HepG2 (cell line): ENCODE results near the gene CTNND1. TPM values are rescaled to one million over a fixed set of nuclear protein-coding genes. Genes with fewer than 3 reads are reported as not detected.

ENCODE experiments used
- HCFC1 ChIP-seq: fragments of 150-350 bp; IDR thresholded peaks from 2 replicates; pipeline ENCODE4 v1.6.1; 2014; ENCODE audit warnings: low read depth, low read length
- HMG20B ChIP-seq: conservative IDR thresholded peaks from 2 replicates; pipeline ENCODE4 v1.6.1; 2016; ENCODE audit warnings: missing genetic modification reagents, missing compliant biosample characterization
- KLF6 ChIP-seq: IDR thresholded peaks from 2 replicates; pipeline ENCODE4 v1.8.0; 2016; ENCODE audit warnings: missing biosample characterization, missing genetic modification reagents
- LCORL ChIP-seq, 2 experiments: fragments of 450-650 bp in 1 of 2; sonication (generic) in 1 of 2; formaldehyde crosslinking in 1 of 2; IDR thresholded peaks; 2 replicates each; pipeline versions ENCODE4 v1.5.0 to v1.6.1; 2017 to 2020; ENCODE audit warnings: antibody characterized with exemption in 1 of 2, missing genetic modification reagents in 1 of 2
- NFIC ChIP-seq: IDR thresholded peaks from 2 replicates; pipeline ENCODE4 v1.6.1; 2012; ENCODE audit warnings: mild to moderate bottlenecking, low read length, inconsistent platforms
- NFKB2 ChIP-seq: sonication (generic); formaldehyde crosslinking; IDR thresholded peaks from 2 replicates; pipeline ENCODE4 v1.4.0; 2020; ENCODE audit warnings: missing genetic modification reagents, borderline replicate concordance
- NR3C1 ChIP-seq: sonication (generic); formaldehyde crosslinking; IDR thresholded peaks from 2 replicates; pipeline ENCODE4 v1.4.0; 2020; ENCODE audit warnings: missing genetic modification reagents
- PTBP1 ChIP-seq: fragments of 200-400 bp; formaldehyde crosslinking; IDR thresholded peaks from 2 replicates; pipeline ENCODE4 v1.6.1; 2018; ENCODE audit warnings: low read length, low read depth; ENCODE audit not compliant: poor library complexity, severe bottlenecking
- RELA ChIP-seq: sonication (generic); formaldehyde crosslinking; IDR thresholded peaks from 2 replicates; pipeline ENCODE4 v1.4.0; 2020; ENCODE audit warnings: missing genetic modification reagents
- SMC3 ChIP-seq: IDR thresholded peaks from 2 replicates; pipeline ENCODE4 v1.6.1; 2011; ENCODE audit warnings: low read length, improper control_type of control experiment
- SP5 ChIP-seq: IDR thresholded peaks from 2 replicates; pipeline ENCODE4 v1.6.1; 2016; ENCODE audit warnings: low read depth, borderline replicate concordance
- TCF12 ChIP-seq, 2 experiments: fragments of 450-650 bp in 1 of 2; sonication (generic) in 1 of 2; formaldehyde crosslinking in 1 of 2; IDR thresholded peaks; 2 replicates each; pipeline versions ENCODE4 v1.6.1 to v1.8.0; 2017 to 2022; ENCODE audit warnings: antibody characterized with exemption in 1 of 2, mild to moderate bottlenecking in 1 of 2, missing genetic modification reagents in 1 of 2, moderate library complexity in 1 of 2
- TEAD3 ChIP-seq: optimal IDR thresholded peaks from 2 replicates; pipeline ENCODE3; 2016; ENCODE audit warnings: borderline replicate concordance
- ZNF331 ChIP-seq: sonication (generic); formaldehyde crosslinking; IDR thresholded peaks from 2 replicates; pipeline ENCODE4 v1.4.0; 2020; ENCODE audit warnings: missing genetic modification reagents
- ZNF878 ChIP-seq: sonication (generic); formaldehyde crosslinking; IDR thresholded peaks from 2 replicates; pipeline ENCODE4 v1.8.1; 2023; ENCODE audit warnings: mild to moderate bottlenecking, missing genetic modification reagents, moderate library complexity
- ZSCAN21 ChIP-seq: sonication (generic); formaldehyde crosslinking; IDR thresholded peaks from 2 replicates; pipeline ENCODE4 v1.8.0; 2022; ENCODE audit warnings: mild to moderate bottlenecking, missing genetic modification reagents, moderate library complexity, borderline replicate concordance
- ZSCAN29 ChIP-seq: sonication (generic); formaldehyde crosslinking; conservative IDR thresholded peaks from 2 replicates; pipeline ENCODE4 v1.4.0; 2020; ENCODE audit warnings: mild to moderate bottlenecking, missing genetic modification reagents
- polyA plus RNA-seq, 8 experiments: library from polyadenylated mRNA; depleted of rRNA in 3 of 8; stranded (reverse) in 7 of 8; unstranded in 1 of 8; fragments of >200 nt; fragmentation: Illumina TruSeq in 4 of 8; extraction: Trizol in 4 of 8; gene quantifications; 2 replicates each; pipeline versions ENCODE4 v1.2.1 to v1.2.3, GENCODE V29; 2011 to 2016; ENCODE audit warnings: low read depth in 4 of 8, missing spikeins in 1 of 8, mixed read lengths in 1 of 8; ENCODE audit not compliant: insufficient read depth in 1 of 8
- total RNA-seq, 5 experiments: library from RNA; depleted of rRNA; stranded (reverse); fragments of >200 nt; fragmentation: Illumina TruSeq; extraction: Trizol; gene quantifications; 2 replicates each; pipeline ENCODE4 v1.2.3, GENCODE V29; 2016; ENCODE audit warnings: low read depth in 1 of 5
- TF ChIP-seq, protein P1 (sequence below): sonication (generic); formaldehyde crosslinking; IDR thresholded peaks from 2 replicates; pipeline ENCODE4 v1.8.1; 2023; ENCODE audit warnings: mild to moderate bottlenecking, missing genetic modification reagents
- TF ChIP-seq, protein P2 (sequence below): sonication (generic); formaldehyde crosslinking; IDR thresholded peaks from 2 replicates; pipeline ENCODE4 v1.4.0; 2020; ENCODE audit warnings: missing genetic modification reagents
- TF ChIP-seq, protein P3 (sequence below): sonication (generic); formaldehyde crosslinking; IDR thresholded peaks from 2 replicates; pipeline ENCODE4 v1.9.0; 2021; ENCODE audit warnings: mild to moderate bottlenecking, missing genetic modification reagents

The CTNND1 gene
- total and polyA plus RNA-seq, 2 of the 13 experiments (the other 11 are each of a cell fraction or from before 2014, with no cell fraction given), result 117 to 128 TPM

DNA sequence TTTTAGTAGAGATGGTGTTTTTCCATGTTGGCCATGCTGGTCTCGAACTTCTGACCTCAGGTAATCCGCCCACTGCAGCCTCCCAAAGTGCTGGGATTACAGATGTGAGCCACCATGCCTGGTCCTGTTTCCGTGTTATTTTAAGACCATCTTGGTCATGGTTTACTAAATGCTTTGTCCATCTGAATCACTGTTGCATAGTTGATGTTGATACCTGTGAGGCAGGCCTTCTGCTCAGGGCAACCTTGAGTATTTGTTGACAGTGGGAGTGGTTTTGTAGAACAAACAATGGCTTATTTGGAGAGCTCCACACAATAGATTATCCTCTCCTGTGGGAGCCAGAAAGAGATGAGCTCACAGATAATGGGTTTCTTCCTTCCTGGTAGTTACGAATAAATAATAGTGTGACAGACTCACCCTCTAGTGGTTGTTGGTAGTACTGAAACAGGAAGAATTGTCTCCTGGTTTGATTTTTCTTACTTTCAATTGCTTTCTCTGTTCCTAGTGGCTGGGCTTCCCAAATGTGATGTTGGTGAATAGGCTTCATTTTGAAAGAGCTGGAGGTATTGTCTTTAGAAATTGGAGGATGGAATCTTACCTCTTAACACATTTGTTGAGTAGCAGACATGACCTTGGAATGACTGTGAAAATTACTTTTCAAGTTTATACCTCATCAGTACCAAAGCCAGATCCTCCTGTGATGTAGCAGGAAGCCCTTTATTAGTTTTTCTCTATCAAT lies 39.0 kb downstream of the CTNND1 start (continued):
- TF ChIP-seq KLF6 (CRISPR knock-in tag) (no peak), LCORL (IDR thresholded peaks at IDR 0.05) (no peak; the same call in 1 of the 2 replicates), LCORL (CRISPR knock-in tag; IDR thresholded peaks at IDR 0.05) (peak; percentile 87), SP5 (CRISPR knock-in tag) (peak; percentile 100), NFKB2 (CRISPR knock-in tag) (no peak), NFIC (0 out of 2 replicates have a peak, but pooled peaks have one; percentile 54), TCF12 (IDR thresholded peaks at IDR 0.05) (no peak), TCF12 (CRISPR knock-in tag; IDR thresholded peaks at IDR 0.05) (no peak), ZSCAN29 (no peak), SMC3 (peak; percentile 88), PTBP1 (no peak), RELA (CRISPR knock-in tag) (no peak), NR3C1 (no peak), ZSCAN21 (CRISPR knock-in tag) (0 out of 2 replicates have a peak, but pooled peaks have one; percentile 55), HCFC1 (no peak), TEAD3 (CRISPR knock-in tag) (peak; percentile 82), ZNF878 (CRISPR knock-in tag) (peak; percentile 38; the same call in 1 of the 2 replicates), ZNF331 (peak; percentile 71), HMG20B (CRISPR knock-in tag) (no peak; the same call in 1 of the 2 replicates)
- TF ChIP-seq, protein P1, sequence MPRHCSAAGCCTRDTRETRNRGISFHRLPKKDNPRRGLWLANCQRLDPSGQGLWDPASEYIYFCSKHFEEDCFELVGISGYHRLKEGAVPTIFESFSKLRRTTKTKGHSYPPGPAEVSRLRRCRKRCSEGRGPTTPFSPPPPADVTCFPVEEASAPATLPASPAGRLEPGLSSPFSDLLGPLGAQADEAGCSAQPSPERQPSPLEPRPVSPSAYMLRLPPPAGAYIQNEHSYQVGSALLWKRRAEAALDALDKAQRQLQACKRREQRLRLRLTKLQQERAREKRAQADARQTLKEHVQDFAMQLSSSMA (CRISPR knock-in tag), result no peak
- TF ChIP-seq, protein P2, sequence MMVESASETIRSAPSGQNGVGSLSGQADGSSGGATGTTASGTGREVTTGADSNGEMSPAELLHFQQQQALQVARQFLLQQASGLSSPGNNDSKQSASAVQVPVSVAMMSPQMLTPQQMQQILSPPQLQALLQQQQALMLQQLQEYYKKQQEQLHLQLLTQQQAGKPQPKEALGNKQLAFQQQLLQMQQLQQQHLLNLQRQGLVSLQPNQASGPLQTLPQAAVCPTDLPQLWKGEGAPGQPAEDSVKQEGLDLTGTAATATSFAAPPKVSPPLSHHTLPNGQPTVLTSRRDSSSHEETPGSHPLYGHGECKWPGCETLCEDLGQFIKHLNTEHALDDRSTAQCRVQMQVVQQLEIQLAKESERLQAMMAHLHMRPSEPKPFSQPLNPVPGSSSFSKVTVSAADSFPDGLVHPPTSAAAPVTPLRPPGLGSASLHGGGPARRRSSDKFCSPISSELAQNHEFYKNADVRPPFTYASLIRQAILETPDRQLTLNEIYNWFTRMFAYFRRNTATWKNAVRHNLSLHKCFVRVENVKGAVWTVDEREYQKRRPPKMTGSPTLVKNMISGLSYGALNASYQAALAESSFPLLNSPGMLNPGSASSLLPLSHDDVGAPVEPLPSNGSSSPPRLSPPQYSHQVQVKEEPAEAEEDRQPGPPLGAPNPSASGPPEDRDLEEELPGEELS (CRISPR knock-in tag), result peak; percentile 96
- TF ChIP-seq, protein P3, sequence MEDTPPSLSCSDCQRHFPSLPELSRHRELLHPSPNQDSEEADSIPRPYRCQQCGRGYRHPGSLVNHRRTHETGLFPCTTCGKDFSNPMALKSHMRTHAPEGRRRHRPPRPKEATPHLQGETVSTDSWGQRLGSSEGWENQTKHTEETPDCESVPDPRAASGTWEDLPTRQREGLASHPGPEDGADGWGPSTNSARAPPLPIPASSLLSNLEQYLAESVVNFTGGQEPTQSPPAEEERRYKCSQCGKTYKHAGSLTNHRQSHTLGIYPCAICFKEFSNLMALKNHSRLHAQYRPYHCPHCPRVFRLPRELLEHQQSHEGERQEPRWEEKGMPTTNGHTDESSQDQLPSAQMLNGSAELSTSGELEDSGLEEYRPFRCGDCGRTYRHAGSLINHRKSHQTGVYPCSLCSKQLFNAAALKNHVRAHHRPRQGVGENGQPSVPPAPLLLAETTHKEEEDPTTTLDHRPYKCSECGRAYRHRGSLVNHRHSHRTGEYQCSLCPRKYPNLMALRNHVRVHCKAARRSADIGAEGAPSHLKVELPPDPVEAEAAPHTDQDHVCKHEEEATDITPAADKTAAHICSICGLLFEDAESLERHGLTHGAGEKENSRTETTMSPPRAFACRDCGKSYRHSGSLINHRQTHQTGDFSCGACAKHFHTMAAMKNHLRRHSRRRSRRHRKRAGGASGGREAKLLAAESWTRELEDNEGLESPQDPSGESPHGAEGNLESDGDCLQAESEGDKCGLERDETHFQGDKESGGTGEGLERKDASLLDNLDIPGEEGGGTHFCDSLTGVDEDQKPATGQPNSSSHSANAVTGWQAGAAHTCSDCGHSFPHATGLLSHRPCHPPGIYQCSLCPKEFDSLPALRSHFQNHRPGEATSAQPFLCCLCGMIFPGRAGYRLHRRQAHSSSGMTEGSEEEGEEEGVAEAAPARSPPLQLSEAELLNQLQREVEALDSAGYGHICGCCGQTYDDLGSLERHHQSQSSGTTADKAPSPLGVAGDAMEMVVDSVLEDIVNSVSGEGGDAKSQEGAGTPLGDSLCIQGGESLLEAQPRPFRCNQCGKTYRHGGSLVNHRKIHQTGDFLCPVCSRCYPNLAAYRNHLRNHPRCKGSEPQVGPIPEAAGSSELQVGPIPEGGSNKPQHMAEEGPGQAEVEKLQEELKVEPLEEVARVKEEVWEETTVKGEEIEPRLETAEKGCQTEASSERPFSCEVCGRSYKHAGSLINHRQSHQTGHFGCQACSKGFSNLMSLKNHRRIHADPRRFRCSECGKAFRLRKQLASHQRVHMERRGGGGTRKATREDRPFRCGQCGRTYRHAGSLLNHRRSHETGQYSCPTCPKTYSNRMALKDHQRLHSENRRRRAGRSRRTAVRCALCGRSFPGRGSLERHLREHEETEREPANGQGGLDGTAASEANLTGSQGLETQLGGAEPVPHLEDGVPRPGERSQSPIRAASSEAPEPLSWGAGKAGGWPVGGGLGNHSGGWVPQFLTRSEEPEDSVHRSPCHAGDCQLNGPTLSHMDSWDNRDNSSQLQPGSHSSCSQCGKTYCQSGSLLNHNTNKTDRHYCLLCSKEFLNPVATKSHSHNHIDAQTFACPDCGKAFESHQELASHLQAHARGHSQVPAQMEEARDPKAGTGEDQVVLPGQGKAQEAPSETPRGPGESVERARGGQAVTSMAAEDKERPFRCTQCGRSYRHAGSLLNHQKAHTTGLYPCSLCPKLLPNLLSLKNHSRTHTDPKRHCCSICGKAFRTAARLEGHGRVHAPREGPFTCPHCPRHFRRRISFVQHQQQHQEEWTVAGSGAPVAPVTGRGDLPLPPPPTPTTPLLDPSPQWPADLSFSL (CRISPR knock-in tag), result no peak
